H9 (cell line): Measurements from ENCODE around the gene NOD1. TPM values are rescaled to one million over a fixed set of nuclear protein-coding genes. Genes with fewer than 3 reads are reported as not detected.

Experiments
- DNase-seq: peaks from one replicate; pipeline ENCODE4 v3.0.0-alpha.2; 2017
- H2AFZ ChIP-seq: one replicate; pipeline ENCODE4 v1.6.1; 2013; ENCODE audit warnings: mild to moderate bottlenecking, low read length, control low read depth, moderate library complexity
- H2AK5ac ChIP-seq: 2 replicates; pipeline ENCODE4 v1.6.1; 2013; ENCODE audit warnings: low read length, control low read depth, mixed read lengths; ENCODE audit not compliant: insufficient read length
- H2BK120ac ChIP-seq: one replicate; pipeline ENCODE4 v1.6.1; 2013; ENCODE audit warnings: low read depth, mild to moderate bottlenecking, low read length, control low read depth, inconsistent platforms; ENCODE audit not compliant: poor library complexity, severe bottlenecking
- H2BK12ac ChIP-seq: 2 replicates; pipeline ENCODE4 v1.6.1; 2013; ENCODE audit warnings: low read length, control low read depth, mixed read lengths, low read depth; ENCODE audit not compliant: insufficient read length
- H2BK15ac ChIP-seq: 2 replicates; pipeline ENCODE4 v1.6.1; 2013; ENCODE audit warnings: low read depth, low read length, control low read depth
- H2BK20ac ChIP-seq: one replicate; pipeline ENCODE4 v1.6.1; 2013; ENCODE audit warnings: low read depth, mild to moderate bottlenecking, low read length, control low read depth, inconsistent platforms; ENCODE audit not compliant: poor library complexity, severe bottlenecking
- H2BK5ac ChIP-seq: 2 replicates; pipeline ENCODE4 v1.6.1; 2013; ENCODE audit warnings: low read length, control low read depth, mixed read lengths; ENCODE audit not compliant: insufficient read length
- H3K14ac ChIP-seq: 2 replicates; pipeline ENCODE4 v1.6.1; 2013; ENCODE audit warnings: low read length, control low read depth; ENCODE audit not compliant: insufficient read depth
- H3K18ac ChIP-seq: 2 replicates; pipeline ENCODE4 v1.6.1; 2013; ENCODE audit warnings: low read depth, mild to moderate bottlenecking, mixed read lengths, low read length, control low read depth; ENCODE audit not compliant: insufficient read length
- H3K23ac ChIP-seq: 2 replicates; pipeline ENCODE4 v1.6.1; 2013; ENCODE audit warnings: low read length, control low read depth, mixed read lengths, low read depth; ENCODE audit not compliant: insufficient read length
- H3K23me2 ChIP-seq: 2 replicates; pipeline ENCODE4 v1.6.1; 2013; ENCODE audit warnings: low read depth, mild to moderate bottlenecking, mixed read lengths, low read length, control low read depth; ENCODE audit not compliant: insufficient read length, poor library complexity, severe bottlenecking
- H3K27ac ChIP-seq: 2 replicates; pipeline ENCODE4 v1.5.1; 2013; ENCODE audit warnings: low read length, control low read depth, mixed read lengths, low read depth; ENCODE audit not compliant: insufficient read length
- H3K27me3 ChIP-seq: 2 replicates; pipeline ENCODE4 v1.6.1; 2013; ENCODE audit warnings: low read length, control low read depth, inconsistent platforms; ENCODE audit not compliant: insufficient read depth
- H3K4ac ChIP-seq: 2 replicates; pipeline ENCODE4 v1.6.1; 2013; ENCODE audit warnings: low read depth, mild to moderate bottlenecking, control low read depth, inconsistent platforms, low read length, moderate library complexity
- H3K4me1 ChIP-seq: 2 replicates; pipeline ENCODE4 v1.6.1; 2013; ENCODE audit warnings: low read length, control low read depth, inconsistent platforms; ENCODE audit not compliant: insufficient read depth
- H3K4me2 ChIP-seq: 2 replicates; pipeline ENCODE4 v1.6.1; 2013; ENCODE audit warnings: low read length, control low read depth, mixed read lengths; ENCODE audit not compliant: insufficient read length, insufficient read depth
- H3K56ac ChIP-seq: 2 replicates; pipeline ENCODE4 v1.6.1; 2013; ENCODE audit warnings: low read depth, mild to moderate bottlenecking, mixed read lengths, low read length, control low read depth; ENCODE audit not compliant: insufficient read length
- H3K79me1 ChIP-seq: 2 replicates; pipeline ENCODE4 v1.6.1; 2013; ENCODE audit warnings: low read depth, mild to moderate bottlenecking, moderate library complexity, low read length, control low read depth, inconsistent platforms; ENCODE audit not compliant: insufficient read depth, poor library complexity, severe bottlenecking
- H3K79me2 ChIP-seq: 2 replicates; pipeline ENCODE4 v1.6.1; 2013; ENCODE audit warnings: low read length, control low read depth, inconsistent platforms; ENCODE audit not compliant: insufficient read depth
- H3K9ac ChIP-seq: 2 replicates; pipeline ENCODE4 v1.6.1; 2013; ENCODE audit warnings: low read length, control low read depth, mixed read lengths; ENCODE audit not compliant: insufficient read length; ENCODE audit errors: extremely low read depth
- H3K9me3 ChIP-seq: one replicate; pipeline ENCODE4 v1.6.1; 2013; ENCODE audit warnings: low read depth, low read length, inconsistent platforms; ENCODE audit not compliant: control insufficient read depth
- H3T11ph ChIP-seq: one replicate; pipeline ENCODE4 v1.6.1; 2013; ENCODE audit warnings: mild to moderate bottlenecking, low read length, control low read depth, inconsistent platforms
- H4K20me1 ChIP-seq: one replicate; pipeline ENCODE4 v1.6.1; 2013; ENCODE audit not compliant: control insufficient read depth, insufficient read length, insufficient read depth
- H4K5ac ChIP-seq: 2 replicates; pipeline ENCODE4 v1.6.1; 2013; ENCODE audit warnings: low read depth, mild to moderate bottlenecking, mixed read lengths, low read length, control low read depth; ENCODE audit not compliant: insufficient read length
- H4K8ac ChIP-seq: replicated peaks from 2 replicates; pipeline ENCODE4 v1.6.1; 2013; ENCODE audit warnings: low read length, control low read depth, mixed read lengths, low read depth; ENCODE audit not compliant: insufficient read length
- H4K91ac ChIP-seq: 2 replicates; pipeline ENCODE4 v1.6.1; 2013; ENCODE audit warnings: low read depth, mild to moderate bottlenecking, moderate library complexity, mixed read lengths, low read length, control low read depth; ENCODE audit not compliant: insufficient read length
- H3K27ac Mint-ChIP-seq, 3 experiments: 2 replicates in 2 of 3; 3 replicates in 1 of 3; pipeline ENCODE4 v1.8.0; 2020 to 2021; ENCODE audit warnings: mixed read lengths in 3 of 3, mild to moderate bottlenecking in 1 of 3, moderate library complexity in 1 of 3
- H3K27me3 Mint-ChIP-seq: 2 replicates; pipeline ENCODE4 v1.8.0; 2021; ENCODE audit warnings: low read depth, mild to moderate bottlenecking, moderate library complexity, mixed read lengths
- H3K36me3 Mint-ChIP-seq, 3 experiments: 2 replicates in 2 of 3; 3 replicates in 1 of 3; pipeline ENCODE4 v1.8.0; 2020 to 2021; ENCODE audit warnings: low read depth in 3 of 3, mixed read lengths in 3 of 3; ENCODE audit not compliant: insufficient read depth in 1 of 3
- H3K4me1 Mint-ChIP-seq, 2 experiments: 2 replicates each; pipeline ENCODE4 v1.8.0; 2020; ENCODE audit warnings: mixed read lengths in 2 of 2
- H3K4me3 Mint-ChIP-seq, 2 experiments: 2 replicates in 1 of 2; 3 replicates in 1 of 2; pipeline ENCODE4 v1.8.0; 2020 to 2021; ENCODE audit warnings: mild to moderate bottlenecking in 2 of 2, mixed read lengths in 2 of 2, moderate library complexity in 1 of 2
- H3K9me3 Mint-ChIP-seq, 2 experiments: 2 replicates in 1 of 2; 3 replicates in 1 of 2; pipeline ENCODE4 v1.8.0; 2020; ENCODE audit warnings: mild to moderate bottlenecking in 2 of 2, mixed read lengths in 2 of 2, moderate library complexity in 1 of 2
- CTCF ChIP-seq: fragments of 200-600 bp; sonication (generic); conservative IDR thresholded peaks from 3 replicates; pipeline ENCODE4 v1.8.0; 2021; ENCODE audit warnings: antibody characterized with exemption, mild to moderate bottlenecking
- WGBS: extraction: QIAGEN DNeasy Blood & Tissue Kit; methylation state at CpG from one replicate; pipeline ENCODE4 v1.1.7; 2013; ENCODE audit warnings: missing lambda C conversion rate, low lambda C conversion rate, mixed read lengths; ENCODE audit not compliant: insufficient read length; ENCODE audit errors: extremely low coverage; 5-methylcytosine and 5-hydroxymethylcytosine counted together
- total RNA-seq: library from RNA; stranded (reverse); gene quantifications from 2 replicates; pipeline ENCODE4 v1.2.1, GENCODE V29; 2021

The NOD1 gene
- total RNA-seq, 1 experiment from 2014 or later = 5.3 TPM

- H3K4ac ChIP-seq = no peak overlapping the region
- Mint-ChIP-seq H3K9me3 (peaks cover 0 to 5% of the 10 kb centered on the region in 2 experiments; a peak in 1 of 5 replicates), H3K36me3 (peaks cover 5 to 17% (median 5%) of the 10 kb centered on the region in 3 experiments; a peak in 5 of 7 replicates), H3K27me3 (no peaks in the 10 kb centered on the region), H3K4me1 (peaks cover 5 to 6% of the 10 kb centered on the region in 2 experiments; a peak in 3 of 4 replicates), H3K4me3 (no peak overlapping the region), H3K27ac (no peak overlapping the region)
- H3K23me2 ChIP-seq = no peaks in the 10 kb centered on the region
- no peak overlapping the region for H2BK15ac ChIP-seq
- DNase-seq = no peak
- H4K20me1 ChIP-seq = no peaks in the 10 kb centered on the region
- no peak overlapping the region for H2BK20ac ChIP-seq
- H3K27me3 ChIP-seq = no peaks in the 10 kb centered on the region
- H2AK5ac ChIP-seq = no peak overlapping the region
- H4K91ac ChIP-seq = no peak overlapping the region
- no peak overlapping the region for H4K8ac ChIP-seq
- no peak overlapping the region for H2BK5ac ChIP-seq
- no peaks in the 10 kb centered on the region for H3K79me2 ChIP-seq
- no peak overlapping the region for H2BK12ac ChIP-seq
- no peak overlapping the region for H3T11ph ChIP-seq
- TF ChIP-seq CTCF = no peak
- H3K18ac ChIP-seq = no peak overlapping the region
- no peaks in the 10 kb centered on the region for H3K79me1 ChIP-seq
- H3K27ac ChIP-seq = no peak overlapping the region
- no peak overlapping the region for H3K9ac ChIP-seq
- no peak overlapping the region for H3K23ac ChIP-seq
- H3K14ac ChIP-seq = no peak overlapping the region; the same call in 1 of the 2 replicates
- H2AFZ ChIP-seq = no peak overlapping the region
- H3K4me2 ChIP-seq = no peak overlapping the region
- no CpG with 5 or more reads among the region's 5 CpGs for WGBS
- no peak overlapping the region for H4K5ac ChIP-seq
- no peaks in the 10 kb centered on the region for H3K9me3 ChIP-seq
- peaks cover 2% of the 10 kb centered on the region; the same call in 1 of the 2 replicates for H3K4me1 ChIP-seq
- H2BK120ac ChIP-seq = no peak overlapping the region
- no peak overlapping the region for H3K56ac ChIP-seq
Observed at GRCh38 chr7:30424506-30424905, 54.1 kb downstream of the NOD1 start.
